Ovary (tissue), 3 donors: ENCODE data around the gene FEV.

Experiments
- CTCF ChIP-seq, 3 donors: fragments of 450-650 bp in 2 of 3; fragments of 200-600 bp in 1 of 3; IDR thresholded peaks; one replicate each; pipeline versions ENCODE4 v1.5.1 to v1.8.0; 2016 to 2022; ENCODE audit warnings: antibody characterized with exemption in 3 of 3, mild to moderate bottlenecking in 1 of 3
- POLR2A ChIP-seq: fragments of 450-650 bp; IDR thresholded peaks from one replicate; pipeline ENCODE4 v1.6.1; 2017; ENCODE audit warnings: antibody characterized with exemption, mild to moderate bottlenecking, moderate library complexity
- donor health status: DM: no; HTN: no; CAD: no.

GRCh38 chr2:218981881-218982585, 3.0 kb downstream of the FEV start:
- TF ChIP-seq CTCF (IDR thresholded peaks at IDR 0.05) = no peak
- no peak for TF ChIP-seq POLR2A
